GM10266 (cell line): Measurements from ENCODE around the gene CD151.

Experiments
- DNase-seq: peaks from one replicate; pipeline ENCODE4 v3.0.0; 2012; ENCODE audit errors: extremely low spot score
- CTCF ChIP-seq: IDR thresholded peaks from 2 replicates; pipeline ENCODE4 v1.5.1; 2012; ENCODE audit warnings: mild to moderate bottlenecking, low read depth; ENCODE audit not compliant: control insufficient read depth, insufficient read depth; ENCODE audit errors: missing control alignments

Gene CD151

GRCh38 chr11:824292-824880 lies 8.4 kb upstream of the CD151 start:
- TF ChIP-seq CTCF = no peak
- no peak for DNase-seq

- TF ChIP-seq CTCF = no peak
- DNase-seq = no peak
Measured at GRCh38 chr11:824942-825341, 7.8 kb upstream of the CD151 start.

GRCh38 chr11:825366-826226 lies 7.2 kb upstream of the CD151 start:
- DNase-seq = no peak
- no peak for TF ChIP-seq CTCF

- TF ChIP-seq CTCF = no peak
Measured at GRCh38 chr11:826227-826621, 6.5 kb upstream of the CD151 start.

GRCh38 chr11:826836-827145 lies 6.0 kb upstream of the CD151 start:
- TF ChIP-seq CTCF = no peak
- no peak for DNase-seq

More at GRCh38 chr11:826227-826621, 6.5 kb upstream of the CD151 start:
- DNase-seq = no peak

GRCh38 chr11:827146-827896 lies 5.4 kb upstream of the CD151 start:
- TF ChIP-seq CTCF = no peak
- DNase-seq = peak; percentile 87

GRCh38 chr11:827897-828192 lies 4.9 kb upstream of the CD151 start, which contains the start of gene CRACR2B:
CRACR2B (plus strand) TSS chr11:827919; CDS start chr11:828608, 689 bp downstream.
- no peak for TF ChIP-seq CTCF
- DNase-seq = no peak
